T-helper 2 cell treated with Interferon-gamma antibody and Interleukin-4, amounts not matched to agents 5 μg/mL and 100 μg/mL, for 36 hours (primary cell): ENCODE data around the gene E2F6.

ENCODE experiments used
- DNase-seq: peaks from one replicate; pipeline ENCODE4 v3.0.0; 2021; ENCODE audit warnings: low spot score
- H3K27ac Mint-ChIP-seq: one replicate; pipeline ENCODE4 v1.8.0; 2021; ENCODE audit warnings: mild to moderate bottlenecking, mixed read lengths
- H3K27me3 Mint-ChIP-seq: one replicate; pipeline ENCODE4 v1.8.0; 2021; ENCODE audit warnings: low read depth, mixed read lengths
- H3K36me3 Mint-ChIP-seq: one replicate; pipeline ENCODE4 v1.8.0; 2021; ENCODE audit warnings: low read depth, mixed read lengths
- H3K4me1 Mint-ChIP-seq: one replicate; pipeline ENCODE4 v1.8.0; 2021; ENCODE audit warnings: low read depth, mixed read lengths
- H3K4me3 Mint-ChIP-seq: one replicate; pipeline ENCODE4 v1.8.0; 2022; ENCODE audit warnings: mild to moderate bottlenecking, moderate library complexity, mixed read lengths
- H3K9me3 Mint-ChIP-seq: one replicate; pipeline ENCODE4 v1.8.0; 2021; ENCODE audit warnings: mixed read lengths

E2F6 gene

GRCh38 chr2:11421863-11422490 is 44.0 kb downstream of the E2F6 start:
- H3K4me1 Mint-ChIP-seq, result no peaks in the 10 kb centered on the region

GRCh38 chr2:11420671-11421070 is 45.3 kb downstream of the E2F6 start:
- Mint-ChIP-seq H3K9me3 (peaks cover 11% of the 10 kb centered on the region), H3K36me3 (no peaks in the 10 kb centered on the region), H3K4me3 (no peak overlapping the region), H3K4me1 (no peaks in the 10 kb centered on the region), H3K27ac (no peak overlapping the region), H3K27me3 (peaks cover 3% of the 10 kb centered on the region)
- DNase-seq, result no peak

More at GRCh38 chr2:11421863-11422490, 44.0 kb downstream of the E2F6 start:
- H3K27ac Mint-ChIP-seq, result no peak overlapping the region
- peaks cover 3% of the 10 kb centered on the region for H3K27me3 Mint-ChIP-seq
- H3K36me3 Mint-ChIP-seq, result no peaks in the 10 kb centered on the region
- no peak for DNase-seq
- peaks cover 8% of the 10 kb centered on the region for H3K9me3 Mint-ChIP-seq
- no peak overlapping the region for H3K4me3 Mint-ChIP-seq

GRCh38 chr2:11420190-11420589 is 45.8 kb downstream of the E2F6 start:
- H3K27me3 Mint-ChIP-seq, result peaks cover 3% of the 10 kb centered on the region
- no peak for DNase-seq
- H3K27ac Mint-ChIP-seq, result no peak overlapping the region
- H3K4me1 Mint-ChIP-seq, result no peaks in the 10 kb centered on the region
- no peaks in the 10 kb centered on the region for H3K36me3 Mint-ChIP-seq
- no peak overlapping the region for H3K4me3 Mint-ChIP-seq
- peaks cover 11% of the 10 kb centered on the region for H3K9me3 Mint-ChIP-seq

- Mint-ChIP-seq H3K27ac (no peak overlapping the region), H3K9me3 (peaks cover 11% of the 10 kb centered on the region), H3K4me1 (no peaks in the 10 kb centered on the region), H3K36me3 (no peaks in the 10 kb centered on the region), H3K27me3 (peaks cover 3% of the 10 kb centered on the region), H3K4me3 (no peak overlapping the region)
- DNase-seq, result no peak
Observed at GRCh38 chr2:11419781-11420180, 46.2 kb downstream of the E2F6 start.

- H3K27ac Mint-ChIP-seq, result no peak overlapping the region
- no peak overlapping the region for H3K4me3 Mint-ChIP-seq
- H3K36me3 Mint-ChIP-seq, result no peaks in the 10 kb centered on the region
- peaks cover 3% of the 10 kb centered on the region for H3K27me3 Mint-ChIP-seq
- peaks cover 11% of the 10 kb centered on the region for H3K9me3 Mint-ChIP-seq
- no peak for DNase-seq
- no peaks in the 10 kb centered on the region for H3K4me1 Mint-ChIP-seq
Observed at GRCh38 chr2:11417946-11418585, 47.9 kb downstream of the E2F6 start.

- no peak overlapping the region for H3K4me3 Mint-ChIP-seq
- no peaks in the 10 kb centered on the region for H3K36me3 Mint-ChIP-seq
- H3K27ac Mint-ChIP-seq, result no peak overlapping the region
- H3K4me1 Mint-ChIP-seq, result no peaks in the 10 kb centered on the region
- peaks cover 11% of the 10 kb centered on the region for H3K9me3 Mint-ChIP-seq
- H3K27me3 Mint-ChIP-seq, result peaks cover 9% of the 10 kb centered on the region
- DNase-seq, result no peak
Observed at GRCh38 chr2:11416931-11417330, 49.0 kb downstream of the E2F6 start.

GRCh38 chr2:11416186-11416585 is 49.8 kb downstream of the E2F6 start:
- H3K9me3 Mint-ChIP-seq, result peaks cover 11% of the 10 kb centered on the region
- H3K27me3 Mint-ChIP-seq, result peaks cover 10% of the 10 kb centered on the region
- no peak overlapping the region for H3K27ac Mint-ChIP-seq
- no peaks in the 10 kb centered on the region for H3K36me3 Mint-ChIP-seq
- DNase-seq, result no peak
- no peak overlapping the region for H3K4me3 Mint-ChIP-seq
- H3K4me1 Mint-ChIP-seq, result no peaks in the 10 kb centered on the region

- no peak overlapping the region for H3K4me3 Mint-ChIP-seq
- H3K4me1 Mint-ChIP-seq, result no peaks in the 10 kb centered on the region
- H3K9me3 Mint-ChIP-seq, result peaks cover 11% of the 10 kb centered on the region
- H3K36me3 Mint-ChIP-seq, result no peaks in the 10 kb centered on the region
- no peak for DNase-seq
- no peak overlapping the region for H3K27ac Mint-ChIP-seq
- peaks cover 10% of the 10 kb centered on the region for H3K27me3 Mint-ChIP-seq
Observed at GRCh38 chr2:11414372-11415124, 51.4 kb downstream of the E2F6 start.

GRCh38 chr2:11412449-11412810 is 53.5 kb downstream of the E2F6 start:
- Mint-ChIP-seq H3K4me3 (no peak overlapping the region), H3K9me3 (peaks cover 3% of the 10 kb centered on the region), H3K27ac (no peak overlapping the region), H3K36me3 (no peaks in the 10 kb centered on the region), H3K4me1 (no peaks in the 10 kb centered on the region), H3K27me3 (peaks cover 12% of the 10 kb centered on the region)
- DNase-seq, result no peak

- no peak overlapping the region for H3K27ac Mint-ChIP-seq
- H3K9me3 Mint-ChIP-seq, result peaks cover 3% of the 10 kb centered on the region
- H3K27me3 Mint-ChIP-seq, result peaks cover 12% of the 10 kb centered on the region
- H3K4me1 Mint-ChIP-seq, result no peaks in the 10 kb centered on the region
- H3K4me3 Mint-ChIP-seq, result no peak overlapping the region
- no peak for DNase-seq
- no peaks in the 10 kb centered on the region for H3K36me3 Mint-ChIP-seq
Observed at GRCh38 chr2:11411768-11412448, 54.1 kb downstream of the E2F6 start.

- H3K4me1 Mint-ChIP-seq, result no peaks in the 10 kb centered on the region
- no peak for DNase-seq
- no peak overlapping the region for H3K4me3 Mint-ChIP-seq
- peaks cover 2% of the 10 kb centered on the region for H3K9me3 Mint-ChIP-seq
- peaks cover 12% of the 10 kb centered on the region for H3K27me3 Mint-ChIP-seq
- H3K36me3 Mint-ChIP-seq, result no peaks in the 10 kb centered on the region
- no peak overlapping the region for H3K27ac Mint-ChIP-seq
Observed at GRCh38 chr2:11411244-11411643, 54.7 kb downstream of the E2F6 start.

- DNase-seq, result no peak
- Mint-ChIP-seq H3K9me3 (no peaks in the 10 kb centered on the region), H3K36me3 (no peaks in the 10 kb centered on the region), H3K27ac (no peak overlapping the region), H3K4me1 (no peaks in the 10 kb centered on the region), H3K27me3 (peaks cover 12% of the 10 kb centered on the region), H3K4me3 (no peak overlapping the region)
Observed at GRCh38 chr2:11410101-11410500, 55.9 kb downstream of the E2F6 start.

- H3K4me1 Mint-ChIP-seq, result no peaks in the 10 kb centered on the region
- H3K4me3 Mint-ChIP-seq, result no peak overlapping the region
- peaks cover 12% of the 10 kb centered on the region for H3K27me3 Mint-ChIP-seq
- H3K27ac Mint-ChIP-seq, result no peak overlapping the region
- H3K36me3 Mint-ChIP-seq, result no peaks in the 10 kb centered on the region
- DNase-seq, result no peak
- H3K9me3 Mint-ChIP-seq, result no peaks in the 10 kb centered on the region
Observed at GRCh38 chr2:11409572-11409959, 56.4 kb downstream of the E2F6 start.

GRCh38 chr2:11408959-11409571 is 56.9 kb downstream of the E2F6 start:
- no peak for DNase-seq
- H3K27me3 Mint-ChIP-seq, result peaks cover 12% of the 10 kb centered on the region
- H3K9me3 Mint-ChIP-seq, result no peaks in the 10 kb centered on the region
- H3K27ac Mint-ChIP-seq, result no peak overlapping the region
- H3K4me3 Mint-ChIP-seq, result no peak overlapping the region
- no peaks in the 10 kb centered on the region for H3K36me3 Mint-ChIP-seq
- no peaks in the 10 kb centered on the region for H3K4me1 Mint-ChIP-seq
